Astrocyte (in vitro differentiated cells and primary cell): ENCODE data around the gene KIAA0825. TPM values are rescaled to one million over a fixed set of nuclear protein-coding genes. Genes with fewer than 3 reads are reported as not detected.

Source experiments
- DNase-seq: peaks from one replicate; pipeline ENCODE4 v3.0.0-alpha.2; 2010; ENCODE audit warnings: low read depth
- FAIRE-seq: peaks from 2 replicates; lab custom pipeline; 2011; peaks lifted over from hg19 to GRCh38; lab: Jason Lieb, UNC
- H2AFZ ChIP-seq: 2 replicates; pipeline ENCODE4 v1.6.0; 2012; ENCODE audit warnings: low read depth, low read length, inconsistent platforms
- H3K27ac ChIP-seq: 2 replicates; pipeline ENCODE4 v1.5.1; 2011; ENCODE audit warnings: low read depth, low read length, inconsistent platforms
- H3K27me3 ChIP-seq: 2 replicates; pipeline ENCODE4 v1.6.0; 2011; ENCODE audit warnings: low read length, inconsistent platforms; ENCODE audit not compliant: insufficient read depth
- H3K36me3 ChIP-seq: 2 replicates; pipeline ENCODE4 v1.5.1; 2011; ENCODE audit warnings: low read length, inconsistent platforms; ENCODE audit not compliant: insufficient read depth
- H3K4me1 ChIP-seq: 2 replicates; pipeline ENCODE4 v1.5.1; 2011; ENCODE audit warnings: low read length, inconsistent platforms; ENCODE audit not compliant: insufficient read depth
- H3K4me2 ChIP-seq: 2 replicates; pipeline ENCODE4 v1.6.0; 2012; ENCODE audit warnings: low read length, inconsistent platforms
- H3K4me3 ChIP-seq: 2 replicates; pipeline ENCODE4 v1.5.1; 2011; ENCODE audit warnings: low read depth, mild to moderate bottlenecking, low read length, inconsistent platforms; ENCODE audit not compliant: insufficient read depth
- H3K79me2 ChIP-seq: 2 replicates; pipeline ENCODE4 v1.6.0; 2012; ENCODE audit warnings: mild to moderate bottlenecking, low read length, inconsistent platforms; ENCODE audit not compliant: insufficient read depth
- H3K9ac ChIP-seq: 2 replicates; pipeline ENCODE4 v1.6.0; 2012; ENCODE audit warnings: mild to moderate bottlenecking, low read length, inconsistent platforms
- H3K9me3 ChIP-seq: 2 replicates; pipeline ENCODE4 v1.5.1; 2012; ENCODE audit warnings: low read depth, mild to moderate bottlenecking, low read length, inconsistent platforms; ENCODE audit not compliant: insufficient read depth
- H4K20me1 ChIP-seq: 2 replicates; pipeline ENCODE4 v1.6.0; 2012; ENCODE audit warnings: low read length, inconsistent platforms; ENCODE audit not compliant: insufficient read depth
- H3K27ac Mint-ChIP-seq: one replicate; pipeline ENCODE4 v1.8.0; 2021; ENCODE audit warnings: mild to moderate bottlenecking, mixed read lengths; ENCODE audit not compliant: unreplicated experiment
- H3K27me3 Mint-ChIP-seq: one replicate; pipeline ENCODE4 v1.8.0; 2021; ENCODE audit warnings: low read depth, mixed read lengths; ENCODE audit not compliant: unreplicated experiment
- H3K36me3 Mint-ChIP-seq: one replicate; pipeline ENCODE4 v1.8.0; 2021; ENCODE audit warnings: low read depth, mixed read lengths; ENCODE audit not compliant: unreplicated experiment
- H3K4me1 Mint-ChIP-seq: one replicate; pipeline ENCODE4 v1.8.0; 2021; ENCODE audit warnings: low read depth, mixed read lengths; ENCODE audit not compliant: unreplicated experiment
- H3K4me3 Mint-ChIP-seq: one replicate; pipeline ENCODE4 v1.8.0; 2021; ENCODE audit warnings: mild to moderate bottlenecking, moderate library complexity, mixed read lengths; ENCODE audit not compliant: unreplicated experiment
- H3K9me3 Mint-ChIP-seq: one replicate; pipeline ENCODE4 v1.8.0; 2021; ENCODE audit warnings: mild to moderate bottlenecking, mixed read lengths; ENCODE audit not compliant: unreplicated experiment
- EZH2 ChIP-seq: IDR thresholded peaks from 2 replicates; pipeline ENCODE4 v1.6.1; 2012; ENCODE audit warnings: mild to moderate bottlenecking, low read length, inconsistent platforms; ENCODE audit not compliant: insufficient read depth
- total RNA-seq: library from RNA; stranded (reverse); gene quantifications from 2 replicates; pipeline ENCODE4 v1.2.1, GENCODE V29; 2021
- TF ChIP-seq, protein P1 (sequence below): IDR thresholded peaks from 2 replicates; pipeline ENCODE4 v1.5.1; 2011; ENCODE audit warnings: low read depth, mild to moderate bottlenecking, inconsistent platforms, low read length, moderate library complexity; ENCODE audit not compliant: insufficient read depth

Gene KIAA0825
- total RNA-seq, 1 donor from 2014 or later: 2.5 TPM

DNA sequence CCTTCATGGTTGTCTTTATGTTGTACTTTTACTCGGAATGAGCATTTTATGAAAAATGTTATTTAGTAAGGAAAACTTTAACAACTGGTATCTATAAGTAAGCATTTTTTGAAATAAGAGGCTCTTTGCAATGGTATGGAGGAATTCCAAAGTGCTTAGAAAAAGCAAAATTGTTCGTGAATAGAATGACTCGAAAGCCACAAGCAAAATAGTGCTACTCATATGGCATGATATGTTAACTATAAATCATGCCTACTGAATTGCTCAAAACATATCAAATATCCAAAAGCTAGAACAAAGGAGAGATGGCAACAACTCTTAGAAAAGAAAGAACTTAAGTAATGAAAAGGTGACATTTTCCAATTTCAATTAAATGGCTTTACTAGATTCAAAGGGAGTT is 216.3 kb downstream of the KIAA0825 start:
- DNase-seq (peak; percentile 4), FAIRE-seq (peak; percentile 29)
- no peaks in the 10 kb centered on the region for H3K27me3 ChIP-seq
- no peaks in the 10 kb centered on the region for H3K27me3 Mint-ChIP-seq
- H3K4me3 Mint-ChIP-seq: no peak overlapping the region
- H3K79me2 ChIP-seq: no peaks in the 10 kb centered on the region
- H3K36me3 ChIP-seq: no peaks in the 10 kb centered on the region
- H2AFZ ChIP-seq: no peak overlapping the region
- no peak overlapping the region for H3K4me2 ChIP-seq
- H3K4me3 ChIP-seq: no peak overlapping the region
- TF ChIP-seq EZH2: no peak
- TF ChIP-seq, protein P1, sequence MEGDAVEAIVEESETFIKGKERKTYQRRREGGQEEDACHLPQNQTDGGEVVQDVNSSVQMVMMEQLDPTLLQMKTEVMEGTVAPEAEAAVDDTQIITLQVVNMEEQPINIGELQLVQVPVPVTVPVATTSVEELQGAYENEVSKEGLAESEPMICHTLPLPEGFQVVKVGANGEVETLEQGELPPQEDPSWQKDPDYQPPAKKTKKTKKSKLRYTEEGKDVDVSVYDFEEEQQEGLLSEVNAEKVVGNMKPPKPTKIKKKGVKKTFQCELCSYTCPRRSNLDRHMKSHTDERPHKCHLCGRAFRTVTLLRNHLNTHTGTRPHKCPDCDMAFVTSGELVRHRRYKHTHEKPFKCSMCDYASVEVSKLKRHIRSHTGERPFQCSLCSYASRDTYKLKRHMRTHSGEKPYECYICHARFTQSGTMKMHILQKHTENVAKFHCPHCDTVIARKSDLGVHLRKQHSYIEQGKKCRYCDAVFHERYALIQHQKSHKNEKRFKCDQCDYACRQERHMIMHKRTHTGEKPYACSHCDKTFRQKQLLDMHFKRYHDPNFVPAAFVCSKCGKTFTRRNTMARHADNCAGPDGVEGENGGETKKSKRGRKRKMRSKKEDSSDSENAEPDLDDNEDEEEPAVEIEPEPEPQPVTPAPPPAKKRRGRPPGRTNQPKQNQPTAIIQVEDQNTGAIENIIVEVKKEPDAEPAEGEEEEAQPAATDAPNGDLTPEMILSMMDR: no peak
- H3K27ac Mint-ChIP-seq: no peak overlapping the region
- H3K9me3 ChIP-seq: no peaks in the 10 kb centered on the region
- H3K4me1 Mint-ChIP-seq: peaks cover 7% of the 10 kb centered on the region
- H3K27ac ChIP-seq: no peak overlapping the region
- no peak overlapping the region for H3K9ac ChIP-seq
- no peaks in the 10 kb centered on the region for H3K4me1 ChIP-seq
- H3K36me3 Mint-ChIP-seq: no peaks in the 10 kb centered on the region
- H4K20me1 ChIP-seq: no peaks in the 10 kb centered on the region
- no peaks in the 10 kb centered on the region for H3K9me3 Mint-ChIP-seq

DNA sequence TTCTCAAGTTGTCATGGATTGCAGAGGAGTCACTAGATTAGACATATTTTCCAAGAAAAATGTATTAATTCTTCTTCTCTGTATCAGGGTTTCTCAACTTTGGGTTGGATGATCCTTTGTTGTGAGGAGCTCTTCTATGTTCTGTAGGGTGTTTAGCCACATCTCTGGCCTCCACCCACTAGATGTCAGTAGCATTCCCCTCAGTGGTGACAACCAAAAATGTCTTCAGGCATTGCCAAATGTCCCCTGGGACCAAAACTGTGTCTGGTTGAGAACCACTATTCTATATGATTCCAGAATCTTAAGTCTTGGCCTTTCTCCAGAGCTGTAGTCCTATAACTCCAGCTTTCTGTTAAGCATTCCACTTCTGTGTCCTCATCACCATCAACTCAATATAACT is 220.9 kb downstream of the KIAA0825 start:
- Histone ChIP-seq H3K27ac (no peak overlapping the region), H3K79me2 (no peaks in the 10 kb centered on the region), H3K27me3 (no peaks in the 10 kb centered on the region), H4K20me1 (no peaks in the 10 kb centered on the region), H3K36me3 (no peaks in the 10 kb centered on the region), H3K9ac (no peak overlapping the region), H3K4me3 (no peak overlapping the region), H3K9me3 (no peaks in the 10 kb centered on the region), H3K4me1 (no peaks in the 10 kb centered on the region), H2AFZ (no peak overlapping the region), H3K4me2 (no peak overlapping the region)
- Mint-ChIP-seq H3K36me3 (no peaks in the 10 kb centered on the region), H3K27ac (no peak overlapping the region), H3K27me3 (no peaks in the 10 kb centered on the region), H3K4me3 (no peak overlapping the region), H3K4me1 (peaks cover 3% of the 10 kb centered on the region), H3K9me3 (no peaks in the 10 kb centered on the region)
- DNase-seq: no peak
- FAIRE-seq: no peak
- TF ChIP-seq EZH2: no peak
- TF ChIP-seq, protein P1: no peak

GRCh38 chr5:94396687-94397086 is 221.7 kb downstream of the KIAA0825 start:
- no peaks in the 10 kb centered on the region for H3K36me3 ChIP-seq
- no peaks in the 10 kb centered on the region for H3K9me3 ChIP-seq
- H4K20me1 ChIP-seq: no peaks in the 10 kb centered on the region
- FAIRE-seq: no peak
- H3K4me1 ChIP-seq: no peaks in the 10 kb centered on the region
- Mint-ChIP-seq H3K4me3 (no peak overlapping the region), H3K36me3 (no peaks in the 10 kb centered on the region), H3K4me1 (no peaks in the 10 kb centered on the region), H3K9me3 (no peaks in the 10 kb centered on the region), H3K27ac (no peak overlapping the region), H3K27me3 (no peaks in the 10 kb centered on the region)
- no peak overlapping the region for H3K27ac ChIP-seq
- no peak for DNase-seq
- H3K27me3 ChIP-seq: no peaks in the 10 kb centered on the region
- H3K79me2 ChIP-seq: no peaks in the 10 kb centered on the region
- H2AFZ ChIP-seq: no peak overlapping the region
- no peak overlapping the region for H3K9ac ChIP-seq
- H3K4me2 ChIP-seq: no peak overlapping the region
- TF ChIP-seq EZH2: no peak
- TF ChIP-seq, protein P1: no peak
- H3K4me3 ChIP-seq: no peak overlapping the region
